ENCODE data around the gene STYXL2.

- TF ChIP-seq CHD2 (IDR thresholded peaks at IDR 0.05; ENCODE audit: low read length) (no peak), CBX5 (IDR thresholded peaks at IDR 0.05; ENCODE audit: low read depth, low read length) (no peak), POLR2A (IDR thresholded peaks at IDR 0.05; ENCODE audit: control extremely low read depth in 1 of 2, low read depth in 2 of 2, low read length in 2 of 2) (no peak), TAF1 (IDR thresholded peaks at IDR 0.05; ENCODE audit: low read depth, low read length) (no peak), EZH2 (IDR thresholded peaks at IDR 0.05; ENCODE audit: low read depth, low read length, severe bottlenecking) (no peak), SP1 (IDR thresholded peaks at IDR 0.05; ENCODE audit: low read depth, low read length) (no peak), BACH1 (IDR thresholded peaks at IDR 0.05; ENCODE audit: low read length) (no peak)
- TF ChIP-seq, protein P1, sequence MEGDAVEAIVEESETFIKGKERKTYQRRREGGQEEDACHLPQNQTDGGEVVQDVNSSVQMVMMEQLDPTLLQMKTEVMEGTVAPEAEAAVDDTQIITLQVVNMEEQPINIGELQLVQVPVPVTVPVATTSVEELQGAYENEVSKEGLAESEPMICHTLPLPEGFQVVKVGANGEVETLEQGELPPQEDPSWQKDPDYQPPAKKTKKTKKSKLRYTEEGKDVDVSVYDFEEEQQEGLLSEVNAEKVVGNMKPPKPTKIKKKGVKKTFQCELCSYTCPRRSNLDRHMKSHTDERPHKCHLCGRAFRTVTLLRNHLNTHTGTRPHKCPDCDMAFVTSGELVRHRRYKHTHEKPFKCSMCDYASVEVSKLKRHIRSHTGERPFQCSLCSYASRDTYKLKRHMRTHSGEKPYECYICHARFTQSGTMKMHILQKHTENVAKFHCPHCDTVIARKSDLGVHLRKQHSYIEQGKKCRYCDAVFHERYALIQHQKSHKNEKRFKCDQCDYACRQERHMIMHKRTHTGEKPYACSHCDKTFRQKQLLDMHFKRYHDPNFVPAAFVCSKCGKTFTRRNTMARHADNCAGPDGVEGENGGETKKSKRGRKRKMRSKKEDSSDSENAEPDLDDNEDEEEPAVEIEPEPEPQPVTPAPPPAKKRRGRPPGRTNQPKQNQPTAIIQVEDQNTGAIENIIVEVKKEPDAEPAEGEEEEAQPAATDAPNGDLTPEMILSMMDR (IDR thresholded peaks at IDR 0.05; ENCODE audit: control extremely low read depth in 1 of 3, insufficient read depth in 1 of 3, low read depth in 1 of 3, low read length in 3 of 3): no peak
Measured at GRCh38 chr1:167086768-167087167, 7.1 kb upstream of the STYXL2 start.
